Endothelial cell of umbilical vein (primary cell): ENCODE data around the gene PABPC4L. TPM values are rescaled to one million over a fixed set of nuclear protein-coding genes. Genes with fewer than 3 reads are reported as not detected.

ENCODE experiments used
- BruUV-seq: library from RNA; stranded (reverse); fragments of 400-500 nt; replicated peaks from 2 replicates; lab custom pipeline; 2021; lab: Mats Ljungman, UMichigan
- CTCF ChIA-PET: fragments of 300-600, 350-600 bp; sonication (Branson Sonifier 250); formaldehyde crosslinking; loops from one replicate; lab custom pipeline; 2021; ENCODE audit warnings: antibody characterized with exemption, inconsistent platforms; lab: Charles Lee
- POLR2A ChIA-PET: fragments of 300-600, 350-600 bp; sonication (Branson Sonifier 250); formaldehyde crosslinking; loops from one replicate; lab custom pipeline; 2021; ENCODE audit warnings: antibody characterized with exemption, inconsistent platforms; lab: Charles Lee
- DNase-seq: peaks from one replicate; pipeline ENCODE4 v3.0.0-alpha.2; 2011; ENCODE audit warnings: low read depth, low spot score
- FAIRE-seq: peaks from 2 replicates; lab custom pipeline; 2011; peaks lifted over from hg19 to GRCh38; lab: Jason Lieb, UNC
- H2AFZ ChIP-seq: 2 replicates; pipeline ENCODE4 v1.6.0; 2012; ENCODE audit warnings: low read depth, low read length, control low read depth, inconsistent platforms
- H3K27ac ChIP-seq: 2 replicates; pipeline ENCODE4 v1.5.1; 2011; ENCODE audit warnings: low read depth, mild to moderate bottlenecking, control low read depth, low read length, moderate library complexity; ENCODE audit not compliant: insufficient read depth
- H3K27me3 ChIP-seq, 2 experiments: 2 replicates each; pipeline versions ENCODE4 v1.6.0 to v1.6.1; 2011; ENCODE audit warnings: low read length in 2 of 2, mixed read lengths in 1 of 2; ENCODE audit not compliant: control insufficient read depth in 2 of 2, insufficient read depth in 2 of 2
- H3K36me3 ChIP-seq, 2 experiments: 2 replicates in 1 of 2; 3 replicates in 1 of 2; pipeline ENCODE4 v1.5.1; 2011; ENCODE audit warnings: low read length in 2 of 2, mild to moderate bottlenecking in 1 of 2, moderate library complexity in 1 of 2; ENCODE audit not compliant: control insufficient read depth in 2 of 2, insufficient read depth in 2 of 2; ENCODE audit errors: extremely low read depth in 1 of 2
- H3K4me1 ChIP-seq: 3 replicates; pipeline ENCODE4 v1.5.1; 2011; ENCODE audit warnings: mild to moderate bottlenecking, low read length; ENCODE audit not compliant: control insufficient read depth, insufficient read depth; ENCODE audit errors: extremely low read depth
- H3K4me2 ChIP-seq: 2 replicates; pipeline ENCODE4 v1.6.1; 2011; ENCODE audit warnings: low read length, control low read depth, mixed read lengths; ENCODE audit not compliant: insufficient read depth
- H3K4me3 ChIP-seq, 3 experiments: fragments of 200-600 bp in 1 of 3; sonication (generic), shearing (Covaris generic) in 1 of 3; replicated peaks in 1 of 3; 2 replicates each; pipeline ENCODE4 v1.5.1; 2011 to 2016; ENCODE audit warnings: control low read depth in 3 of 3, low read length in 3 of 3, mild to moderate bottlenecking in 2 of 3, inconsistent platforms in 1 of 3, low read depth in 1 of 3, moderate library complexity in 1 of 3; ENCODE audit not compliant: insufficient read depth in 1 of 3
- H3K79me2 ChIP-seq: 2 replicates; pipeline ENCODE4 v1.6.0; 2012; ENCODE audit warnings: low read length, inconsistent platforms; ENCODE audit not compliant: control insufficient read depth, insufficient read depth
- H3K9ac ChIP-seq: replicated peaks from 2 replicates; pipeline ENCODE3; 2011; ENCODE audit warnings: low read length, control low read depth; ENCODE audit not compliant: insufficient read depth; ENCODE audit errors: extremely low read depth
- H3K9me1 ChIP-seq: replicated peaks from 3 replicates; pipeline ENCODE4 v1.6.0; 2011; ENCODE audit warnings: mild to moderate bottlenecking, low read length; ENCODE audit not compliant: control insufficient read depth, insufficient read depth; ENCODE audit errors: extremely low read depth
- H3K9me3 ChIP-seq: replicated peaks from 2 replicates; pipeline ENCODE4 v1.5.1; 2012; ENCODE audit warnings: low read length, inconsistent platforms; ENCODE audit not compliant: control insufficient read depth, insufficient read depth
- H4K20me1 ChIP-seq: replicated peaks from 2 replicates; pipeline ENCODE3; 2011; ENCODE audit warnings: mild to moderate bottlenecking, low read length; ENCODE audit not compliant: control insufficient read depth, insufficient read depth; ENCODE audit errors: extremely low read depth
- CTCF ChIP-seq, 2 donors: IDR thresholded peaks; 1 replicate in 1 of 2; 2 replicates in 1 of 2; pipeline ENCODE4 v1.5.1; 2011; ENCODE audit warnings: low read length in 2 of 2, mild to moderate bottlenecking in 2 of 2, moderate library complexity in 2 of 2, control low read depth in 1 of 2, inconsistent platforms in 1 of 2, low read depth in 1 of 2; ENCODE audit not compliant: insufficient read depth in 1 of 2; ENCODE audit errors: extremely low read depth in 1 of 2
- EZH2 ChIP-seq: IDR thresholded peaks from 2 replicates; pipeline ENCODE4 v1.6.1; 2012; ENCODE audit warnings: borderline replicate concordance, low read depth, mild to moderate bottlenecking, moderate library complexity, low read length, inconsistent platforms; ENCODE audit not compliant: severe bottlenecking
- FOS ChIP-seq: IDR thresholded peaks from 2 replicates; pipeline ENCODE4 v1.6.1; 2011; ENCODE audit warnings: mild to moderate bottlenecking, low read length, moderate library complexity, borderline replicate concordance; ENCODE audit not compliant: insufficient read depth
- GATA2 ChIP-seq: IDR thresholded peaks from 2 replicates; pipeline ENCODE4 v1.7.0; 2011; ENCODE audit warnings: low read depth, mild to moderate bottlenecking, moderate library complexity, mixed read lengths, low read length; ENCODE audit not compliant: insufficient read length, insufficient read depth
- JUN ChIP-seq: IDR thresholded peaks from 2 replicates; pipeline ENCODE4 v1.6.1; 2011; ENCODE audit warnings: borderline replicate concordance, low read depth; ENCODE audit not compliant: insufficient read length, insufficient read depth
- MAX ChIP-seq: IDR thresholded peaks from 2 replicates; pipeline ENCODE4 v1.6.1; 2011; ENCODE audit not compliant: insufficient read depth, insufficient read length
- MYC ChIP-seq: IDR thresholded peaks from one replicate; pipeline ENCODE4 v1.6.1; 2011; ENCODE audit warnings: mild to moderate bottlenecking, low read depth, low read length
- POLR2A ChIP-seq: IDR thresholded peaks from 2 replicates; pipeline ENCODE4 v1.6.1; 2012; ENCODE audit warnings: low read depth, mild to moderate bottlenecking, control low read depth, low read length
- POLR2AphosphoS5 ChIP-seq: IDR thresholded peaks from 2 replicates; pipeline ENCODE4 v1.6.1; 2012; ENCODE audit warnings: low read depth, mild to moderate bottlenecking, control low read depth, low read length, moderate library complexity; ENCODE audit not compliant: insufficient read depth
- dilution Hi-C: fragments of 300-500 bp; cut with MboI; formaldehyde crosslinking; loops from one replicate; pipeline ENCODE4 v1.15.0; 2019; ENCODE audit warnings: low sequenced_read_pairs; ENCODE audit not compliant: extremely low pct_ligation_motif_present
- intact Hi-C: fragments of 100-400 bp; cut with micrococcal nuclease; formaldehyde crosslinking; loops from one replicate; pipeline ENCODE4 v1.10.0; 2022
- polyA plus RNA-seq, 4 experiments: library from polyadenylated mRNA; depleted of rRNA in 3 of 4; stranded (reverse) in 3 of 4; unstranded in 1 of 4; fragments of >200 nt; gene quantifications; 2 replicates each; pipeline versions ENCODE4 v1.2.1 to v1.2.3, GENCODE V29; 2011 to 2012; ENCODE audit warnings: missing spikeins in 1 of 4
- total RNA-seq: library from RNA; stranded (reverse); gene quantifications from 2 replicates; pipeline ENCODE4 v1.2.3, GENCODE V29; 2021

PABPC4L gene
- total and polyA plus RNA-seq, 2 donors (not counting 3 experiments of a cell fraction or from before 2014, with no cell fraction given): 0.51 to 1.3 TPM

- H2AFZ ChIP-seq: no peak overlapping the region
- H3K79me2 ChIP-seq: no peaks in the 10 kb centered on the region
- no peaks in the 10 kb centered on the region for H4K20me1 ChIP-seq
- POLR2A ChIA-PET: no interaction called here
- FAIRE-seq (no peak), DNase-seq (no peak)
- dilution Hi-C loops: no loop called here
- no peaks in the 10 kb centered on the region for H3K36me3 ChIP-seq
- H3K4me1 ChIP-seq: no peaks in the 10 kb centered on the region
- no peaks in the 10 kb centered on the region for H3K27me3 ChIP-seq
- CTCF ChIA-PET: no interaction called here
- no peak overlapping the region for H3K9ac ChIP-seq
- BruUV-seq: no TSS peak
- intact Hi-C loops: no loop called here
- H3K27ac ChIP-seq: no peak overlapping the region
- no peak for TF ChIP-seq GATA2
- no peak for TF ChIP-seq POLR2A
- no peak for TF ChIP-seq FOS
- TF ChIP-seq EZH2: no peak
- no peak for TF ChIP-seq JUN
- TF ChIP-seq CTCF (IDR thresholded peaks at IDR 0.05; ENCODE audit: extremely low read depth in 1 of 2, insufficient read depth in 1 of 2, low read depth in 1 of 2, low read length in 2 of 2): no peak
- TF ChIP-seq MYC: no peak
- TF ChIP-seq POLR2AphosphoS5: no peak
- no peak for TF ChIP-seq MAX
- no peaks in the 10 kb centered on the region for H3K9me3 ChIP-seq
- H3K4me2 ChIP-seq: no peak overlapping the region
- no peak overlapping the region for H3K4me3 ChIP-seq
- no peaks in the 10 kb centered on the region for H3K9me1 ChIP-seq
These were observed 22.9 kb downstream of the PABPC4L start for GRCh38 chr4:134178706-134179105.
